Measurements from ENCODE around the gene EPO.
"Not testable (repeated sequence)": the region's sequence is repeated elsewhere in the genome, so short reads cannot be mapped to it uniquely, and the experiment has no call there.

The EPO gene

DNA sequence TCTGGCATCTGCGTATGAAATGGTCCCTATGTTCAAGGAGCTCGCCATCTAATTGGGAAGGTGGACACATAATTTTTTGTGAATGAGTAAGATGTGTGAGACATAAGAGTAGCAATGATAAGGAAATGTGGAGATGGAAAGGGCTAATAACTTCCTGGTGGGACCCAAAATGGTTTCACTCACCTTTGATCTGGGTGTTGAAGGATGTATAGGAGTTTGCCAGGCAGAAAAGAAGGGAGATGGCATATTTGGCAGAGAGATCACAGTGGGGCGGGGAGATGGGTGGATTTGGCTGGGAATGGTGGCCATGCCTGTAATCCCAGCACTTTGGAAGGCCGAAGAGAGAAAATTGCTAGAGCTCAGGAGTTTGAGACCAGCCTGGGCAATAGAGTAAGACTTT is 9.8 kb upstream of the EPO start:
- TF ChIP-seq, protein P1, sequence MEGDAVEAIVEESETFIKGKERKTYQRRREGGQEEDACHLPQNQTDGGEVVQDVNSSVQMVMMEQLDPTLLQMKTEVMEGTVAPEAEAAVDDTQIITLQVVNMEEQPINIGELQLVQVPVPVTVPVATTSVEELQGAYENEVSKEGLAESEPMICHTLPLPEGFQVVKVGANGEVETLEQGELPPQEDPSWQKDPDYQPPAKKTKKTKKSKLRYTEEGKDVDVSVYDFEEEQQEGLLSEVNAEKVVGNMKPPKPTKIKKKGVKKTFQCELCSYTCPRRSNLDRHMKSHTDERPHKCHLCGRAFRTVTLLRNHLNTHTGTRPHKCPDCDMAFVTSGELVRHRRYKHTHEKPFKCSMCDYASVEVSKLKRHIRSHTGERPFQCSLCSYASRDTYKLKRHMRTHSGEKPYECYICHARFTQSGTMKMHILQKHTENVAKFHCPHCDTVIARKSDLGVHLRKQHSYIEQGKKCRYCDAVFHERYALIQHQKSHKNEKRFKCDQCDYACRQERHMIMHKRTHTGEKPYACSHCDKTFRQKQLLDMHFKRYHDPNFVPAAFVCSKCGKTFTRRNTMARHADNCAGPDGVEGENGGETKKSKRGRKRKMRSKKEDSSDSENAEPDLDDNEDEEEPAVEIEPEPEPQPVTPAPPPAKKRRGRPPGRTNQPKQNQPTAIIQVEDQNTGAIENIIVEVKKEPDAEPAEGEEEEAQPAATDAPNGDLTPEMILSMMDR (IDR thresholded peaks at IDR 0.05; ENCODE audit: insufficient read depth, missing control alignments): no peak
- no peak for DNase-seq (ENCODE audit: insufficient read length, low spot score)
- FAIRE-seq: no peak

GRCh38 chr7:100711369-100711768 is 8.9 kb upstream of the EPO start:
- FAIRE-seq (no peak), DNase-seq (ENCODE audit: insufficient read length, low spot score) (no peak)
- TF ChIP-seq, protein P1 (IDR thresholded peaks at IDR 0.05; ENCODE audit: insufficient read depth, missing control alignments): no peak

- TF ChIP-seq, protein P1 (IDR thresholded peaks at IDR 0.05; ENCODE audit: insufficient read depth, missing control alignments): no peak
- no peak for FAIRE-seq
- no peak for DNase-seq (ENCODE audit: insufficient read length, low spot score)
These were observed 5.5 kb upstream of the EPO start for GRCh38 chr7:100714725-100715124.

GRCh38 chr7:100717073-100717472 is 3.2 kb upstream of the EPO start:
- not testable (repeated sequence) for FAIRE-seq

GRCh38 chr7:100719523-100720278 is 567 bp upstream of the EPO start:
- DNase-seq (ENCODE audit: insufficient read length, low spot score): no peak
- FAIRE-seq: no peak
- TF ChIP-seq, protein P1 (IDR thresholded peaks at IDR 0.05; ENCODE audit: insufficient read depth, missing control alignments): peak; percentile 22

More at GRCh38 chr7:100717073-100717472, 3.2 kb upstream of the EPO start:
- DNase-seq (ENCODE audit: insufficient read length, low spot score): not testable (repeated sequence)

GRCh38 chr7:100720671-100721504 is 620 bp downstream of the EPO start:
- FAIRE-seq (no peak), DNase-seq (ENCODE audit: insufficient read length, low spot score) (no peak)
- TF ChIP-seq, protein P1 (IDR thresholded peaks at IDR 0.05; ENCODE audit: insufficient read depth, missing control alignments): no peak

GRCh38 chr7:100721505-100721812 is 1.2 kb downstream of the EPO start:
- TF ChIP-seq, protein P1 (IDR thresholded peaks at IDR 0.05; ENCODE audit: insufficient read depth, missing control alignments): no peak
- no peak for FAIRE-seq
- DNase-seq (ENCODE audit: insufficient read length, low spot score): no peak

All from D721Med (cell line).